OCI-M2 (cell line): ENCODE measurements around the gene TACC2.

Experiments used
- DNase-seq: peaks from one replicate; lab custom pipeline; 2025; ENCODE audit not compliant: unreplicated experiment; lab: John Stamatoyannopoulos, UW

TACC2 gene

GRCh38 chr10:122243550-122243949 lies 254.6 kb downstream of the TACC2 start:
- no peak for DNase-seq

GRCh38 chr10:122244001-122244975 lies 255.3 kb downstream of the TACC2 start:
- DNase-seq: no peak

- no peak for DNase-seq
Measured at GRCh38 chr10:122245136-122245535, 256.2 kb downstream of the TACC2 start.

GRCh38 chr10:122245897-122246296 lies 256.9 kb downstream of the TACC2 start:
- DNase-seq: no peak

GRCh38 chr10:122246830-122247520 lies 258.0 kb downstream of the TACC2 start:
- DNase-seq: no peak

GRCh38 chr10:122248356-122249302 lies 259.7 kb downstream of the TACC2 start:
- no peak for DNase-seq

- DNase-seq: no peak
Measured at GRCh38 chr10:122249303-122249850, 260.4 kb downstream of the TACC2 start.

- DNase-seq: no peak
Measured at GRCh38 chr10:122249991-122250750, 261.2 kb downstream of the TACC2 start.

GRCh38 chr10:122251459-122252255 lies 262.7 kb downstream of the TACC2 start:
- DNase-seq: no peak

GRCh38 chr10:122252805-122253204 lies 263.8 kb downstream of the TACC2 start:
- DNase-seq: no peak

- no peak for DNase-seq
Measured at GRCh38 chr10:122253605-122254004, 264.6 kb downstream of the TACC2 start.

- DNase-seq: no peak
Measured at GRCh38 chr10:122254831-122255230, 265.9 kb downstream of the TACC2 start.

- DNase-seq: no peak
Measured at GRCh38 chr10:122255509-122256301, 266.7 kb downstream of the TACC2 start.

- no peak for DNase-seq
Measured at GRCh38 chr10:122257041-122257440, 268.1 kb downstream of the TACC2 start.

- no peak for DNase-seq
Measured at GRCh38 chr10:122258136-122259074, 269.4 kb downstream of the TACC2 start.

GRCh38 chr10:122259075-122259466 lies 270.1 kb downstream of the TACC2 start:
- DNase-seq: no peak

- no peak for DNase-seq
Measured at GRCh38 chr10:122261584-122261983, 272.6 kb downstream of the TACC2 start.
